Bronchial epithelial cell (primary cell): Measurements from ENCODE around the gene TAF1A. TPM values are rescaled to one million over a fixed set of nuclear protein-coding genes. Genes with fewer than 3 reads are reported as not detected.

Experiments used
- DNase-seq: peaks from one replicate; pipeline ENCODE4 v3.0.0-alpha.2; 2010; ENCODE audit warnings: low read depth
- FAIRE-seq: peaks from 2 replicates; lab custom pipeline; 2011; peaks lifted over from hg19 to GRCh38; lab: Jason Lieb, UNC
- H3K27me3 ChIP-seq: 2 replicates; pipeline ENCODE4 v1.5.1; 2011; ENCODE audit warnings: low read length; ENCODE audit not compliant: control insufficient read depth, insufficient read depth
- H3K36me3 ChIP-seq: 2 replicates; pipeline ENCODE4 v1.5.1; 2011; ENCODE audit warnings: low read length; ENCODE audit not compliant: control insufficient read depth, insufficient read depth
- H3K4me3 ChIP-seq: 2 replicates; pipeline ENCODE4 v1.5.1; 2011; ENCODE audit warnings: mild to moderate bottlenecking, low read depth, low read length, control low read depth
- CTCF ChIP-seq: IDR thresholded peaks from 2 replicates; pipeline ENCODE4 v1.5.1; 2011; ENCODE audit warnings: mild to moderate bottlenecking, moderate library complexity, low read length, control low read depth, inconsistent platforms; ENCODE audit not compliant: insufficient read depth, severe bottlenecking
- total RNA-seq: library from RNA; depleted of rRNA; stranded (reverse); fragments of >200 nt; gene quantifications from 2 replicates; pipeline ENCODE4 v1.2.1, GENCODE V29; 2014

TAF1A gene
- total RNA-seq, 1 donor from 2014 or later: 14.5 TPM

GRCh38 chr1:222579316-222579715 lies 10.4 kb downstream of the TAF1A start:
- TF ChIP-seq CTCF: no peak
- no peak overlapping the region for H3K4me3 ChIP-seq
- peaks cover 2% of the 10 kb centered on the region for H3K36me3 ChIP-seq
- FAIRE-seq: no peak
- no peaks in the 10 kb centered on the region for H3K27me3 ChIP-seq
- DNase-seq: no peak

- FAIRE-seq (no peak), DNase-seq (no peak)
- H3K27me3 ChIP-seq: no peaks in the 10 kb centered on the region
- H3K36me3 ChIP-seq: no peaks in the 10 kb centered on the region
- H3K4me3 ChIP-seq: no peak overlapping the region
- TF ChIP-seq CTCF: no peak
These were observed 18.9 kb downstream of the TAF1A start for GRCh38 chr1:222570837-222571236.

GRCh38 chr1:222561656-222562055 lies 28.1 kb downstream of the TAF1A start:
- no peak overlapping the region for H3K4me3 ChIP-seq
- no peaks in the 10 kb centered on the region for H3K36me3 ChIP-seq
- no peak for FAIRE-seq
- no peaks in the 10 kb centered on the region for H3K27me3 ChIP-seq
- no peak for DNase-seq
- TF ChIP-seq CTCF: no peak

DNA sequence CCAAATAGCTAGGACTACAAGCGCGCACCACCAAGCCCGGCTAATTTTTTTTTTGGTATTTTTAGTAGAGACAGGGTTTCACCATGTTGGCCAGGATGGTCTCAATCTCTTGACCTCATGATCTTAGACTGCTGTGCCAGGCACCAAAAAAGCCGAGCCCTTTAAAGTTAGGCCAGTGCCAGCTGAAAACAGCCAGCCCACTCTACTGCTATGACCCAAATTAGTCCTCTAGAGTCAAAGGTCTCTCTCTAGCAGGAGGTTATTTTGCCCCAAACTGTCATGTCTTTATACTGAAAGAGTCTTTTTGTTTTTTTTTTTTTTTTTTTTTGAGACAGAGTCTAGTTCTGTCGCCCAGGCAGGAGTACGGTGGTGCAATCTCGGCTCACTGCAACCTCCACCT lies 32.2 kb downstream of the TAF1A start:
- peaks cover 2% of the 10 kb centered on the region for H3K36me3 ChIP-seq
- no peaks in the 10 kb centered on the region for H3K27me3 ChIP-seq
- DNase-seq (no peak), FAIRE-seq (no peak)
- no peak for TF ChIP-seq CTCF
- no peak overlapping the region for H3K4me3 ChIP-seq

DNA sequence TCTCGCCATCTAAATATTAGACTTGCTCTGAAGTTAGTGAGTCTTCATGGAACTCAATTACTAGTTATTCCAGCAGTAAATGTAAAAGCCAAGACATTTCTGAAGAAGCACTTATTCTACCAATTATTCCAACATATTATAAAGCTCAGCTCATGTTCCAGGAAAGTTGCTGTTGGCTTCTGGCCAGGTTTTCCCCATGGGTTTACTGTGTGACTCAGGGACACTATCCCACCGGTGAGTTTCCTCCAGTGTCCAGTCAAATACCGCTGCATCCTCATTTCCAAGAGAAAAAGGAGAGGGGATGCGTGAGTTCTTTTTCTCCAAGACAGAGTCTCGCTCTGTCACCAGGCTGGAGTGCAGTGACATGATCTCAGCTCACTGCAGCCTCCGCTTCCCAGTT lies 32.6 kb downstream of the TAF1A start:
- TF ChIP-seq CTCF: no peak
- Histone ChIP-seq H3K27me3 (no peaks in the 10 kb centered on the region), H3K4me3 (no peak overlapping the region), H3K36me3 (peaks cover 2% of the 10 kb centered on the region)
- FAIRE-seq: no peak
- no peak for DNase-seq

DNA sequence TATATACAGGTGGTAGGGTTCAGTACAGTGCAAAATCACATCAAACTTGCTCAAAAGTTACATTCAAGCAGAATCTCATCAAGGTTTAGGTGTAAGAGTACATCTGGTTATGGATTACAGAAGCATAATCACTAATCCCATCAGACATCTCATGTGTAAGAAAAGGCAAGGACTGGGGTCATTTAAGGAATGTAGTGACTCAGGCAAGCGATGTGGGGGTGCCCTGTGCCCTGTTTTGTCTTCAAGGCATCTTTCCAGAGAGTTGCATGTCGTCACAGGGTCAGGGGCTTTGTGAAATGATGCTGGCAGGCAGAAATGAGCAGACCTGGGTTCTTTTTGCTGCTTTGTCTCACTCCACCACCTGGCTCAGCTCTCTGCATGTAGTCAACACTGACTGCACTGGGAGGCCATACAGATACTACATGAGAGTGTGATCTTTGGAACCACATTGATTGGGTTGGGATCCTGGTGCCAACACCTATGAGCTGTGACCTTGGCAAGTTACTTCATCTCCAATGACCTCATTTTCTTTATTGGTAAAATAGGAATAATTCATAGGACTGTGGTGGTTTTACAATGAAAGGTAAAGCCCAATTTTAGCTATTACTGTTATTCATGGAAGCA lies 33.6 kb downstream of the TAF1A start:
- Histone ChIP-seq H3K27me3 (no peaks in the 10 kb centered on the region), H3K4me3 (no peak overlapping the region), H3K36me3 (peaks cover 2% of the 10 kb centered on the region)
- TF ChIP-seq CTCF: no peak
- no peak for FAIRE-seq
- DNase-seq: no peak
